AG04449 (cell line): ENCODE data around the gene PMPCB.

Experiments used
- CTCF ChIA-PET: fragments of 350-600 bp; formaldehyde crosslinking; extraction: SDS; loops from one replicate; lab custom pipeline; 2021; ENCODE audit warnings: antibody characterized with exemption; lab: Yijun Ruan, JAX
- POLR2A ChIA-PET: fragments of 400-600, 350-600 bp; formaldehyde crosslinking; extraction: SDS; loops from one replicate; lab custom pipeline; 2020; ENCODE audit warnings: antibody characterized with exemption, inconsistent platforms; lab: Yijun Ruan, JAX
- DNase-seq: peaks from one replicate; pipeline ENCODE4 v3.0.0-alpha.2; 2010; ENCODE audit warnings: low read depth, low spot score
- H3K4me3 ChIP-seq: 2 replicates; pipeline ENCODE4 v1.5.1; 2011; ENCODE audit warnings: low read depth, mild to moderate bottlenecking, control low read depth, low read length
- CTCF ChIP-seq: IDR thresholded peaks from one replicate; pipeline ENCODE4 v1.5.1; 2011; ENCODE audit warnings: mild to moderate bottlenecking, moderate library complexity, low read length, control low read depth, inconsistent platforms; ENCODE audit not compliant: insufficient read depth; ENCODE audit errors: missing control alignments

The PMPCB gene

GRCh38 chr7:103314852-103315251 is 17.6 kb downstream of the PMPCB start:
- no peak for DNase-seq
- ChIA-PET POLR2A (no interaction called here), CTCF (no interaction called here)
- TF ChIP-seq CTCF: no peak
- H3K4me3 ChIP-seq: no peak overlapping the region

- DNase-seq: no peak
- POLR2A ChIA-PET: no interaction called here
- CTCF ChIA-PET: interaction anchor here (1.4 kb wide), 1 partner anchor 19 kb away, joined by 3 read pairs; the partner anchor contains the start of gene PMPCB
- H3K4me3 ChIP-seq: no peak overlapping the region
- no peak for TF ChIP-seq CTCF
Observed at GRCh38 chr7:103316380-103316941, 19.2 kb downstream of the PMPCB start.

GRCh38 chr7:103317009-103317408 is 19.8 kb downstream of the PMPCB start:
- ChIA-PET POLR2A (no interaction called here), CTCF (interaction anchor here (1.4 kb wide), 1 partner anchor 19 kb away, joined by 3 read pairs; the partner anchor contains the start of gene PMPCB)
- H3K4me3 ChIP-seq: no peak overlapping the region
- no peak for DNase-seq
- TF ChIP-seq CTCF: no peak

GRCh38 chr7:103325744-103326143 is 28.5 kb downstream of the PMPCB start:
- POLR2A ChIA-PET: no interaction called here
- TF ChIP-seq CTCF: no peak
- DNase-seq: no peak
- CTCF ChIA-PET: interaction anchor here (1.2 to 1.5 kb wide), 2 partner anchors 15 to 20 kb away, joined by 3 to 4 read pairs; no protein-coding TSS in a partner anchor
- no peak overlapping the region for H3K4me3 ChIP-seq

GRCh38 chr7:103336761-103337160 is 39.5 kb downstream of the PMPCB start:
- ChIA-PET CTCF (no interaction called here), POLR2A (no interaction called here)
- DNase-seq: no peak
- TF ChIP-seq CTCF: no peak
- no peak overlapping the region for H3K4me3 ChIP-seq

GRCh38 chr7:103338864-103339263 is 41.6 kb downstream of the PMPCB start:
- H3K4me3 ChIP-seq: no peak overlapping the region
- ChIA-PET CTCF (no interaction called here), POLR2A (no interaction called here)
- no peak for TF ChIP-seq CTCF
- DNase-seq: no peak
